Adrenal gland (tissue), 5 donors: Measurements from ENCODE around the gene RAD51.

Source experiments
- CTCF ChIP-seq, 6 experiments: fragments of 450-650 bp in 4 of 6; fragments of 200-600 bp in 2 of 6; sonication (generic) in 1 of 6; IDR thresholded peaks; 1 replicate in 5 of 6; 2 replicates in 1 of 6; pipeline versions ENCODE4 v1.5.1 to v1.8.0; 2016 to 2021; ENCODE audit warnings: antibody characterized with exemption in 6 of 6, mild to moderate bottlenecking in 2 of 6, moderate library complexity in 1 of 6
- POLR2A ChIP-seq, 2 donors: fragments of 450-650 bp; IDR thresholded peaks; one replicate each; pipeline ENCODE4 v1.6.1; 2017; ENCODE audit warnings: antibody characterized with exemption in 2 of 2, mild to moderate bottlenecking in 2 of 2, moderate library complexity in 1 of 2
- donor health status: DM: no; HTN: no; CAD: no.

GRCh38 chr15:40769274-40770146 is 74.5 kb downstream of the RAD51 start, which contains the start of gene C15orf62:
- TF ChIP-seq CTCF (IDR thresholded peaks at IDR 0.05) (no peak), POLR2A (IDR thresholded peaks at IDR 0.05) (no peak)
